ENCODE data around the gene PTPRK.

PTPRK gene

GRCh38 chr6:128079021-128079420 is 441.4 kb downstream of the PTPRK start:
- DNase-seq (ENCODE audit: low read depth, low spot score): no peak

- no peak for DNase-seq (ENCODE audit: low read depth, low spot score)
Observed at GRCh38 chr6:128078276-128078675, 442.1 kb downstream of the PTPRK start.

- no peak for DNase-seq (ENCODE audit: low read depth, low spot score)
Observed at GRCh38 chr6:128076843-128077242, 443.6 kb downstream of the PTPRK start.

- DNase-seq (ENCODE audit: low read depth, low spot score): no peak
Observed at GRCh38 chr6:128074567-128074966, 445.8 kb downstream of the PTPRK start.

- DNase-seq (ENCODE audit: low read depth, low spot score): no peak
Observed at GRCh38 chr6:128073389-128073788, 447.0 kb downstream of the PTPRK start.

GRCh38 chr6:128071212-128071611 is 449.2 kb downstream of the PTPRK start:
- DNase-seq (ENCODE audit: low read depth, low spot score): no peak

- DNase-seq (ENCODE audit: low read depth, low spot score): no peak
Observed at GRCh38 chr6:128070406-128070805, 450.0 kb downstream of the PTPRK start.

GRCh38 chr6:128069188-128069587 is 451.2 kb downstream of the PTPRK start:
- DNase-seq (ENCODE audit: low read depth, low spot score): no peak

GRCh38 chr6:128068119-128068479 is 452.3 kb downstream of the PTPRK start:
- DNase-seq (ENCODE audit: low read depth, low spot score): no peak

- DNase-seq (ENCODE audit: low read depth, low spot score): no peak
Observed at GRCh38 chr6:128067446-128068118, 452.8 kb downstream of the PTPRK start.

- no peak for DNase-seq (ENCODE audit: low read depth, low spot score)
Observed at GRCh38 chr6:128065072-128065471, 455.3 kb downstream of the PTPRK start.

- no peak for DNase-seq (ENCODE audit: low read depth, low spot score)
Observed at GRCh38 chr6:128064540-128064895, 455.9 kb downstream of the PTPRK start.

GRCh38 chr6:128063850-128064539 is 456.4 kb downstream of the PTPRK start:
- DNase-seq (ENCODE audit: low read depth, low spot score): no peak

- no peak for DNase-seq (ENCODE audit: low read depth, low spot score)
Observed at GRCh38 chr6:128062882-128063603, 457.4 kb downstream of the PTPRK start.

GRCh38 chr6:128057946-128058345 is 462.5 kb downstream of the PTPRK start:
- no peak for DNase-seq (ENCODE audit: low read depth, low spot score)

GRCh38 chr6:128057541-128057940 is 462.9 kb downstream of the PTPRK start:
- DNase-seq (ENCODE audit: low read depth, low spot score): no peak

GRCh38 chr6:128053109-128053508 is 467.3 kb downstream of the PTPRK start:
- no peak for DNase-seq (ENCODE audit: low read depth, low spot score)

GRCh38 chr6:128047989-128048388 is 472.4 kb downstream of the PTPRK start:
- DNase-seq (ENCODE audit: low read depth, low spot score): no peak

GRCh38 chr6:128046033-128046432 is 474.4 kb downstream of the PTPRK start:
- DNase-seq (ENCODE audit: low read depth, low spot score): no peak

GRCh38 chr6:128039543-128039942 is 480.9 kb downstream of the PTPRK start:
- DNase-seq (ENCODE audit: low read depth, low spot score): no peak

GRCh38 chr6:128036808-128037570 is 483.4 kb downstream of the PTPRK start:
- no peak for DNase-seq (ENCODE audit: low read depth, low spot score)

- no peak for DNase-seq (ENCODE audit: low read depth, low spot score)
Observed at GRCh38 chr6:128033156-128033555, 487.2 kb downstream of the PTPRK start.

Measured in smooth muscle cell of the brain vasculature (primary cell).